ENCODE results near the gene RASSF1.
"Not testable (repeated sequence)": the region's sequence is repeated elsewhere in the genome, so short reads cannot be mapped to it uniquely, and the experiment has no call there.

RASSF1 gene

DNA sequence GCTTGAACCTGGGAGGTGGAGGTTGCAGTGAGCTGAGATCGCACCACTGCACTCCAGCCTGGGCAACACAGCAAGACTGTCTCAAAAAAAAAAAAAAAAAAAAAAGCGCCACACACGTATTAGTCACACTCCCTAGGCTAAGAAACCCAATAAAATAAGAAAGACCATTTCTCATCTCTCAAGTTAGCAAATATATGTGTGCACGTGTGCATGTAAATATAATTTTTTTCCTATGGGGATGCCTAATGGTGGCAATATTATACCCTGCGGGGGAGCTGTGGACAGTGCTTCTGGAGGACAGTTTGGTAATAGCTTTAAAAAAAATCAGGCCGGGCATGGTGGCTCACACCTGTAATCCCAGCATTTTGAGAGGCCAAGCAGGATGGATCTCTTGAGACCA is 56.5 kb downstream of the RASSF1 start:
- H3K4me1 ChIP-seq (ENCODE audit: control insufficient read depth, insufficient read depth, low read length); H3K27ac ChIP-seq (ENCODE audit: low read length); H3K4me3 ChIP-seq (ENCODE audit: low read length); H3K9me3 ChIP-seq (ENCODE audit: control insufficient read depth, insufficient read depth, low read length); H3K27me3 ChIP-seq (ENCODE audit: control insufficient read depth, insufficient read depth, low read length); DNase-seq (ENCODE audit: low read depth, low spot score): not testable (repeated sequence)
- WGBS (ENCODE audit: insufficient coverage, insufficient read length), result no CpG with 5 or more reads among the region's 6 CpGs
- peaks cover 19% of the 10 kb centered on the region for H3K36me3 ChIP-seq (ENCODE audit: control insufficient read depth, insufficient read depth, low read length)

All from iPS DF 6.9 (cell line).